IMR-90 (cell line): ENCODE data around the gene CAP2. TPM values are rescaled to one million over a fixed set of nuclear protein-coding genes. Genes with fewer than 3 reads are reported as not detected.

ENCODE experiments used
- ATAC-seq: fragments of 200-7000 bp; cut with Tn5 transposase; 2 replicates; pipeline ENCODE4 v1.9.1; 2020; ENCODE audit warnings: low read depth, mild to moderate bottlenecking, moderate library complexity
- BruUV-seq: library from RNA; stranded (reverse); fragments of 400-500 nt; replicated peaks from 2 replicates; lab custom pipeline; 2021; lab: Mats Ljungman, UMichigan
- CTCF ChIA-PET: fragments of 300-600 bp; formaldehyde crosslinking; extraction: SDS; loops from one replicate; lab custom pipeline; 2021; ENCODE audit warnings: antibody characterized with exemption; lab: Yijun Ruan, JAX
- POLR2A ChIA-PET: fragments of 300-600 bp; sonication (Branson Sonifier 250); formaldehyde crosslinking; loops from one replicate; lab custom pipeline; 2022; ENCODE audit warnings: antibody characterized with exemption; ENCODE audit not compliant: unreplicated experiment; lab: Charles Lee
- DNase-seq: peaks from one replicate; pipeline ENCODE4 v3.0.0; 2013
- H2AFZ ChIP-seq: replicated peaks from 2 replicates; pipeline ENCODE3; 2013; ENCODE audit warnings: low read length, mild to moderate bottlenecking; ENCODE audit not compliant: poor library complexity
- H2AK5ac ChIP-seq: 2 replicates; pipeline ENCODE4 v1.6.1; 2013; ENCODE audit warnings: low read depth, low read length, inconsistent platforms
- H2AK9ac ChIP-seq: replicated peaks from 2 replicates; pipeline ENCODE3; 2013; ENCODE audit warnings: mild to moderate bottlenecking, low read depth, low read length, moderate library complexity; ENCODE audit not compliant: poor library complexity
- H2BK120ac ChIP-seq: 2 replicates; pipeline ENCODE4 v1.6.1; 2013; ENCODE audit warnings: low read depth, low read length, inconsistent platforms
- H2BK15ac ChIP-seq: 3 replicates; pipeline ENCODE4 v1.6.1; 2013; ENCODE audit warnings: low read depth, low read length, inconsistent platforms
- H2BK20ac ChIP-seq: 2 replicates; pipeline ENCODE4 v1.6.1; 2013; ENCODE audit warnings: low read depth, mild to moderate bottlenecking, inconsistent platforms, low read length, moderate library complexity
- H2BK5ac ChIP-seq: 2 replicates; pipeline ENCODE4 v1.6.1; 2013; ENCODE audit warnings: mild to moderate bottlenecking, low read depth, low read length, inconsistent platforms; ENCODE audit not compliant: poor library complexity, severe bottlenecking
- H3K14ac ChIP-seq: replicated peaks from 2 replicates; pipeline ENCODE4 v1.6.1; 2013; ENCODE audit warnings: low read depth, low read length, inconsistent platforms
- H3K18ac ChIP-seq: 2 replicates; pipeline ENCODE4 v1.6.1; 2013; ENCODE audit warnings: low read depth, low read length, control low read depth
- H3K23ac ChIP-seq: 2 replicates; pipeline ENCODE4 v1.6.1; 2013; ENCODE audit warnings: low read depth, low read length, inconsistent platforms
- H3K27ac ChIP-seq: 2 replicates; pipeline ENCODE4 v1.5.1; 2013; ENCODE audit warnings: mild to moderate bottlenecking, control low read depth, low read length; ENCODE audit not compliant: insufficient read depth
- H3K27me3 ChIP-seq: 2 replicates; pipeline ENCODE4 v1.6.1; 2013; ENCODE audit warnings: low read length; ENCODE audit not compliant: control insufficient read depth, insufficient read depth
- H3K36me3 ChIP-seq: 2 replicates; pipeline ENCODE4 v1.6.1; 2013; ENCODE audit warnings: low read length, mixed read lengths; ENCODE audit not compliant: control insufficient read depth, insufficient read depth
- H3K4ac ChIP-seq: 2 replicates; pipeline ENCODE4 v1.6.1; 2013; ENCODE audit warnings: low read depth, low read length, inconsistent platforms
- H3K4me1 ChIP-seq: 2 replicates; pipeline ENCODE4 v1.6.1; 2013; ENCODE audit warnings: low read length, mixed read lengths; ENCODE audit not compliant: control insufficient read depth, insufficient read depth
- H3K4me2 ChIP-seq: 2 replicates; pipeline ENCODE4 v1.6.1; 2013; ENCODE audit warnings: low read depth, mild to moderate bottlenecking, control low read depth, low read length, moderate library complexity
- H3K4me3 ChIP-seq: 2 replicates; pipeline ENCODE4 v1.5.1; 2013; ENCODE audit warnings: low read depth, mild to moderate bottlenecking, control low read depth, low read length, moderate library complexity; ENCODE audit not compliant: insufficient read depth
- H3K56ac ChIP-seq: 2 replicates; pipeline ENCODE4 v1.6.1; 2013; ENCODE audit warnings: low read length, inconsistent platforms; ENCODE audit not compliant: insufficient read depth; ENCODE audit errors: extremely low read depth
- H3K79me1 ChIP-seq, 2 experiments: 2 replicates each; pipeline ENCODE4 v1.6.1; 2013; ENCODE audit warnings: low read length in 2 of 2, inconsistent platforms in 1 of 2, low read depth in 1 of 2
- H3K9ac ChIP-seq: 2 replicates; pipeline ENCODE4 v1.6.1; 2013; ENCODE audit warnings: low read depth, low read length, control low read depth
- H3K9me1 ChIP-seq: 2 replicates; pipeline ENCODE4 v1.6.1; 2013; ENCODE audit warnings: low read length, inconsistent platforms; ENCODE audit not compliant: insufficient read depth
- H3K9me3 ChIP-seq: 2 replicates; pipeline ENCODE4 v1.6.1; 2013; ENCODE audit warnings: low read length; ENCODE audit not compliant: control insufficient read depth, insufficient read depth
- H4K20me1 ChIP-seq: 2 replicates; pipeline ENCODE4 v1.6.1; 2013; ENCODE audit warnings: low read length, inconsistent platforms; ENCODE audit not compliant: insufficient read depth
- H4K5ac ChIP-seq: 2 replicates; pipeline ENCODE4 v1.6.1; 2013; ENCODE audit warnings: mild to moderate bottlenecking, low read depth, low read length, control low read depth
- H4K8ac ChIP-seq, 2 experiments: 2 replicates each; pipeline ENCODE4 v1.6.1; 2013; ENCODE audit warnings: low read depth in 2 of 2, low read length in 2 of 2, control low read depth in 1 of 2, inconsistent platforms in 1 of 2
- H4K91ac ChIP-seq: 2 replicates; pipeline ENCODE4 v1.6.1; 2013; ENCODE audit warnings: low read depth, low read length, inconsistent platforms; ENCODE audit not compliant: insufficient read depth
- BHLHE40 ChIP-seq: fragments of 150-350 bp; IDR thresholded peaks from 2 replicates; pipeline ENCODE4 v1.6.1; 2016; ENCODE audit warnings: mild to moderate bottlenecking, low read depth, low read length
- CEBPB ChIP-seq: IDR thresholded peaks from 2 replicates; pipeline ENCODE4 v1.6.1; 2012; ENCODE audit warnings: low read depth, low read length, improper control_type of control experiment
- CHD1 ChIP-seq: IDR thresholded peaks from 2 replicates; pipeline ENCODE4 v1.6.1; 2012; ENCODE audit warnings: low read depth, low read length, improper control_type of control experiment
- CTCF ChIP-seq: conservative IDR thresholded peaks from 2 replicates; pipeline ENCODE4 v1.5.1; 2012; ENCODE audit warnings: mild to moderate bottlenecking, low read depth, low read length, improper control_type of control experiment
- ELK1 ChIP-seq: fragments of 150-350 bp; IDR thresholded peaks from 2 replicates; pipeline ENCODE4 v1.6.1; 2016; ENCODE audit warnings: low read depth, mild to moderate bottlenecking, low read length, moderate library complexity, borderline replicate concordance
- MAFK ChIP-seq: IDR thresholded peaks from 2 replicates; pipeline ENCODE4 v1.6.1; 2012; ENCODE audit warnings: low read depth, low read length, improper control_type of control experiment
- MXI1 ChIP-seq: IDR thresholded peaks from 2 replicates; pipeline ENCODE4 v1.6.1; 2012; ENCODE audit warnings: low read depth, mild to moderate bottlenecking, low read length, moderate library complexity, borderline replicate concordance
- NFE2L2 ChIP-seq: fragments of 150-350 bp; IDR thresholded peaks from 2 replicates; pipeline ENCODE4 v1.6.1; 2016; ENCODE audit warnings: low read depth, mild to moderate bottlenecking, low read length
- POLR2A ChIP-seq: IDR thresholded peaks from 2 replicates; pipeline ENCODE4 v1.6.1; 2012; ENCODE audit warnings: mild to moderate bottlenecking, low read depth, low read length
- RCOR1 ChIP-seq: IDR thresholded peaks from 2 replicates; pipeline ENCODE4 v1.6.1; 2012; ENCODE audit warnings: mild to moderate bottlenecking, low read length, improper control_type of control experiment; ENCODE audit not compliant: insufficient replicate concordance
- RFX5 ChIP-seq: IDR thresholded peaks from 2 replicates; pipeline ENCODE4 v1.8.0; 2012; ENCODE audit warnings: low read depth, mild to moderate bottlenecking, low read length, moderate library complexity
- SMC3 ChIP-seq: fragments of 150-350 bp; IDR thresholded peaks from 2 replicates; pipeline ENCODE4 v1.6.1; 2016; ENCODE audit warnings: low read depth, mild to moderate bottlenecking, antibody characterized with exemption, low read length, moderate library complexity
- USF2 ChIP-seq: fragments of 150-350 bp; IDR thresholded peaks from 2 replicates; pipeline ENCODE4 v1.6.1; 2017; ENCODE audit warnings: mild to moderate bottlenecking, antibody characterized with exemption, low read length, low read depth
- WGBS, 2 experiments: methylation state at CpG; one replicate each; pipeline versions ENCODE4 v1.1.5 to v1.1.7; 2013; ENCODE audit warnings: missing lambda C conversion rate in 2 of 2; ENCODE audit not compliant: insufficient read length in 1 of 2; ENCODE audit errors: extremely low coverage in 2 of 2; 5-methylcytosine and 5-hydroxymethylcytosine counted together
- dilution Hi-C: fragments of 300-500 bp; cut with HindIII; formaldehyde crosslinking; loops from one replicate; pipeline ENCODE4 v1.14.3; 2018; ENCODE audit warnings: low sequenced_read_pairs; ENCODE audit not compliant: unreplicated experiment
- in situ Hi-C: fragments of 300-500 bp; cut with MboI; formaldehyde crosslinking; loops from 3 replicates; pipeline ENCODE4 v1.14.3; 2019; ENCODE audit warnings: low sequenced_read_pairs, inconsistent platforms, mixed read lengths
- intact Hi-C: fragments of 100-400 bp; cut with micrococcal nuclease; formaldehyde crosslinking; loops from 2 replicates; pipeline ENCODE4 v1.10.0; 2022
- polyA plus RNA-seq, 3 experiments: library from polyadenylated mRNA; depleted of rRNA; stranded (reverse); fragments of >200 nt; gene quantifications; 2 replicates each; pipeline ENCODE4 v1.2.3, GENCODE V29; 2012; ENCODE audit warnings: low replicate concordance in 1 of 3
- total RNA-seq: library from RNA; depleted of rRNA; stranded (reverse); fragments of >200 nt; gene quantifications from 2 replicates; pipeline ENCODE4 v1.2.3, GENCODE V29; 2012

Gene CAP2
- total and polyA plus RNA-seq, 2 of the 4 experiments (the other 2 are of a cell fraction): 14.5 to 27.5 TPM

GRCh38 chr6:17527076-17527475 lies 133.7 kb downstream of the CAP2 start:
- ATAC-seq (no peak), DNase-seq (no peak)
- peaks cover 2% of the 10 kb centered on the region; the same call in 1 of the 2 replicates for H3K36me3 ChIP-seq
- no peak overlapping the region for H4K8ac ChIP-seq
- no peak overlapping the region for H3K4ac ChIP-seq
- no peaks in the 10 kb centered on the region; a peak in 1 of 4 replicates for H3K79me1 ChIP-seq
- WGBS, 2 experiments: no CpG with 5 or more reads among the region's 1 CpG
- H3K4me3 ChIP-seq: no peak overlapping the region
- no peak overlapping the region for H3K14ac ChIP-seq
- H4K5ac ChIP-seq: no peak overlapping the region
- no peak overlapping the region for H2AK5ac ChIP-seq
- no peak overlapping the region for H3K4me2 ChIP-seq
- H3K27me3 ChIP-seq: no peaks in the 10 kb centered on the region
- H2AFZ ChIP-seq: no peak overlapping the region
- dilution Hi-C loops: no loop called here
- H4K91ac ChIP-seq: no peak overlapping the region
- no peaks in the 10 kb centered on the region for H3K4me1 ChIP-seq
- H2AK9ac ChIP-seq: no peak overlapping the region
- POLR2A ChIA-PET: interaction anchor here (0.6 kb wide), 1 partner anchor 253 kb away, joined by 26 read pairs; no protein-coding TSS in a partner anchor
- no peaks in the 10 kb centered on the region for H3K9me1 ChIP-seq
- BruUV-seq: no TSS peak
- no peak overlapping the region for H2BK5ac ChIP-seq
- in situ Hi-C loops: no loop called here
- H3K18ac ChIP-seq: no peak overlapping the region
- intact Hi-C loops: no loop called here
- H2BK15ac ChIP-seq: no peak overlapping the region
- no peaks in the 10 kb centered on the region for H3K9me3 ChIP-seq
- no peak overlapping the region for H2BK120ac ChIP-seq
- no peak overlapping the region for H3K23ac ChIP-seq
- H3K27ac ChIP-seq: no peak overlapping the region
- no peak overlapping the region for H3K56ac ChIP-seq
- H3K9ac ChIP-seq: no peak overlapping the region
- no peak overlapping the region for H2BK20ac ChIP-seq
- no peaks in the 10 kb centered on the region for H4K20me1 ChIP-seq
- TF ChIP-seq RFX5 (no peak), MXI1 (no peak), MAFK (no peak), ELK1 (no peak), SMC3 (no peak), POLR2A (no peak), RCOR1 (no peak), USF2 (no peak), BHLHE40 (no peak), CTCF (no peak), NFE2L2 (no peak), CHD1 (no peak), CEBPB (no peak)
- CTCF ChIA-PET: no interaction called here
